Placental pericyte (primary cell): ENCODE measurements around the gene EFNB1. TPM values are rescaled to one million over a fixed set of nuclear protein-coding genes. Genes with fewer than 3 reads are reported as not detected.

ENCODE experiments used
- total RNA-seq: library from RNA; depleted of rRNA; stranded (reverse); fragments of >200 nt; gene quantifications from 2 replicates; pipeline ENCODE4 v1.2.3, GENCODE V29; 2012

Gene EFNB1
- total RNA-seq: 12.3 and 25.6 TPM in 2 replicates

DNA sequence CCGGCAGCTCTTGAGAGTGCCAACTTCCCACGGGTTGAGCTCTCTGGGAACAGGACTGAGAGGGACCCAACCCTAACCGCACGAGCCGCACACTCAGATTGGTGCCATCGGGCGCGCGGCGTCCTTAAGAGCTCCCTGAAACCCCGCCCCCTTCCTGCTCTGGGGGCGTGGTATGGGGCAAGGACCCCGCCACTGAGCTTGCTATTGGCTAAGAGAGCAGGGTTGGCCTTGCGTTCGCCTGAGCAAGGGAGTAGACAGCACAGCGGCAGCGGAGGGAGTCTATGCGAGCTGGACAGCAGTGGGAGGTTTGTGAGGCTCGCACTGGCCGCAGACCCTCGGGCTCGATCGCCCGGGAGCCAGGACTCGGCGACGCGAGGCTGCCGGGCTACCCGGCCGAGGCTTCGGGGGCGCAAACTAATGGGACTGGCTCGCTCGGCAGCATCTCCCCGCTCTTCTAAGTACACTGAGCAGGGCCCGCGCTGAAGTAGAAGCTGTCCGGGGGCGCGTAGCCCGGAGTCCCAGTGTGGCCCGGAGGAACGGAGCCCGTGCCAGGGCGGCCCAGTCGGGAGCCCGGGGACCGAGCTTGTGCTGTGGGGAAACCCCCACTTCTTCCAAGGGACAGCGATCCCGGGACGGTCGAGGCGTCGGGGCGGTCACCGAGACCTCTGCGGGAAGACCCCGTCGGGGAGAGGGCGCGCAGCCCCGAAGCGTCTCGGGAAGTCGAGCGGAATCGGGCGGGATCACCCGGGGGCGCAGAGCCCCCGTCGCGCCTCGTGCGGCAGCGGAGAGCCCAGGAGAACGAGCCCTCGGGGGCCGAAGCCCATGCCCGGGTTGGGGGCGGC is at the start of gene EFNB1:
Gene EFNB1, plus strand, starts transcription at position 282 of the 842 bp plus-strand sequence. CDS start 756 bp downstream, outside the sequence.

Other genes starting within 250 kb of the EFNB1 start
- 0.22 and 0.86 TPM in 2 replicates for gene STARD8, start 181.4 kb upstream of the EFNB1 start, total RNA-seq